ENCODE measurements around the gene NTM.

NTM gene

GRCh38 chr11:131845255-131845654, 474.8 kb downstream of the NTM start:
- Histone ChIP-seq H3K79me2 (no peaks in the 10 kb centered on the region), H3K36me3 (ENCODE audit: control insufficient read depth, insufficient read depth, low read length) (no peaks in the 10 kb centered on the region), H2AFZ (no peak overlapping the region), H3K4me2 (ENCODE audit: low read length) (peak overlapping the region; percentile 49), H3K27me3 (ENCODE audit: control insufficient read depth, insufficient read depth, low read length) (no peaks in the 10 kb centered on the region), H3K27ac (peak overlapping the region; percentile 78), H3K4me3 (ENCODE audit: low read depth, low read length) (no peak overlapping the region), H3K4me1 (peaks cover 20% of the 10 kb centered on the region), H3K9ac (no peak overlapping the region), H3K9me3 (ENCODE audit: control insufficient read depth, low read length) (no peaks in the 10 kb centered on the region)
- no peak for TF ChIP-seq CTCF (IDR thresholded peaks at IDR 0.05)

- no peak overlapping the region for H3K4me3 ChIP-seq (ENCODE audit: low read depth, low read length)
- no peak overlapping the region for H3K4me2 ChIP-seq (ENCODE audit: low read length)
- H3K4me1 ChIP-seq, result peaks cover 30% of the 10 kb centered on the region
- H3K9me3 ChIP-seq (ENCODE audit: control insufficient read depth, low read length), result no peaks in the 10 kb centered on the region
- TF ChIP-seq CTCF (IDR thresholded peaks at IDR 0.05), result no peak
- H3K36me3 ChIP-seq (ENCODE audit: control insufficient read depth, insufficient read depth, low read length), result no peaks in the 10 kb centered on the region
- H3K79me2 ChIP-seq, result no peaks in the 10 kb centered on the region
- H3K27me3 ChIP-seq (ENCODE audit: control insufficient read depth, insufficient read depth, low read length), result no peaks in the 10 kb centered on the region
- H3K27ac ChIP-seq, result peak overlapping the region; percentile 80
- H3K9ac ChIP-seq, result no peak overlapping the region
- no peak overlapping the region for H2AFZ ChIP-seq
Measured at GRCh38 chr11:131849485-131849884, 479.1 kb downstream of the NTM start.

- H3K36me3 ChIP-seq (ENCODE audit: control insufficient read depth, insufficient read depth, low read length), result no peaks in the 10 kb centered on the region
- no peak overlapping the region for H2AFZ ChIP-seq
- no peaks in the 10 kb centered on the region for H3K27me3 ChIP-seq (ENCODE audit: control insufficient read depth, insufficient read depth, low read length)
- no peak overlapping the region for H3K4me3 ChIP-seq (ENCODE audit: low read depth, low read length)
- peak overlapping the region; percentile 79 for H3K27ac ChIP-seq
- H3K79me2 ChIP-seq, result no peaks in the 10 kb centered on the region
- no peak overlapping the region for H3K4me2 ChIP-seq (ENCODE audit: low read length)
- H3K9ac ChIP-seq, result no peak overlapping the region
- peaks cover 25% of the 10 kb centered on the region for H3K4me1 ChIP-seq
- no peak for TF ChIP-seq CTCF (IDR thresholded peaks at IDR 0.05)
- no peaks in the 10 kb centered on the region for H3K9me3 ChIP-seq (ENCODE audit: control insufficient read depth, low read length)
Measured at GRCh38 chr11:131850507-131850906, 480.1 kb downstream of the NTM start.

- no peak overlapping the region for H3K4me2 ChIP-seq (ENCODE audit: low read length)
- H3K79me2 ChIP-seq, result no peaks in the 10 kb centered on the region
- no peaks in the 10 kb centered on the region for H3K27me3 ChIP-seq (ENCODE audit: control insufficient read depth, insufficient read depth, low read length)
- no peak overlapping the region for H3K9ac ChIP-seq
- no peaks in the 10 kb centered on the region for H3K36me3 ChIP-seq (ENCODE audit: control insufficient read depth, insufficient read depth, low read length)
- H3K27ac ChIP-seq, result peak overlapping the region; percentile 79
- no peak overlapping the region for H3K4me3 ChIP-seq (ENCODE audit: low read depth, low read length)
- H3K4me1 ChIP-seq, result peaks cover 28% of the 10 kb centered on the region
- H2AFZ ChIP-seq, result peak overlapping the region; percentile 76
- no peak for TF ChIP-seq CTCF (IDR thresholded peaks at IDR 0.05)
- no peaks in the 10 kb centered on the region for H3K9me3 ChIP-seq (ENCODE audit: control insufficient read depth, low read length)
Measured at GRCh38 chr11:131851964-131852755, 481.7 kb downstream of the NTM start.

- Histone ChIP-seq H2AFZ (no peak overlapping the region), H3K4me1 (peaks cover 28% of the 10 kb centered on the region), H3K27me3 (ENCODE audit: control insufficient read depth, insufficient read depth, low read length) (no peaks in the 10 kb centered on the region), H3K4me3 (ENCODE audit: low read depth, low read length) (no peak overlapping the region), H3K27ac (no peak overlapping the region), H3K4me2 (ENCODE audit: low read length) (no peak overlapping the region), H3K36me3 (ENCODE audit: control insufficient read depth, insufficient read depth, low read length) (no peaks in the 10 kb centered on the region), H3K9me3 (ENCODE audit: control insufficient read depth, low read length) (no peaks in the 10 kb centered on the region), H3K79me2 (no peaks in the 10 kb centered on the region), H3K9ac (no peak overlapping the region)
- no peak for TF ChIP-seq CTCF (IDR thresholded peaks at IDR 0.05)
Measured at GRCh38 chr11:131852757-131853156, 482.3 kb downstream of the NTM start.

All from parathyroid adenoma (tissue), 2 donors.